ENCODE measurements around the gene NALCN. TPM values are rescaled to one million over a fixed set of nuclear protein-coding genes. Genes with fewer than 3 reads are reported as not detected.

The NALCN gene
- total RNA-seq, 1 experiment from 2014 or later, result 4.3 TPM

GRCh38 chr13:101292711-101293110, 123.6 kb downstream of the NALCN start:
- no peak for DNase-seq (ENCODE audit: extremely low read depth, low read depth)

GRCh38 chr13:101291646-101292515, 124.4 kb downstream of the NALCN start:
- DNase-seq (ENCODE audit: extremely low read depth, low read depth), result no peak

GRCh38 chr13:101291206-101291605, 125.1 kb downstream of the NALCN start:
- DNase-seq (ENCODE audit: extremely low read depth, low read depth), result no peak

GRCh38 chr13:101289764-101290163, 126.5 kb downstream of the NALCN start:
- DNase-seq (ENCODE audit: extremely low read depth, low read depth), result no peak

GRCh38 chr13:101283782-101284181, 132.5 kb downstream of the NALCN start:
- no peak for DNase-seq (ENCODE audit: extremely low read depth, low read depth)

GRCh38 chr13:101272886-101273285, 143.4 kb downstream of the NALCN start:
- DNase-seq (ENCODE audit: extremely low read depth, low read depth), result no peak

- DNase-seq (ENCODE audit: extremely low read depth, low read depth), result no peak
Observed at GRCh38 chr13:101271681-101272245, 144.5 kb downstream of the NALCN start.

- no peak for DNase-seq (ENCODE audit: extremely low read depth, low read depth)
Observed at GRCh38 chr13:101267656-101268055, 148.7 kb downstream of the NALCN start.

GRCh38 chr13:101265934-101266333, 150.4 kb downstream of the NALCN start:
- DNase-seq (ENCODE audit: extremely low read depth, low read depth), result no peak

GRCh38 chr13:101264931-101265330, 151.4 kb downstream of the NALCN start:
- no peak for DNase-seq (ENCODE audit: extremely low read depth, low read depth)

GRCh38 chr13:101262306-101262705, 154.0 kb downstream of the NALCN start:
- DNase-seq (ENCODE audit: extremely low read depth, low read depth), result no peak

GRCh38 chr13:101258509-101258908, 157.8 kb downstream of the NALCN start:
- DNase-seq (ENCODE audit: extremely low read depth, low read depth), result no peak

- peak; percentile 90 for DNase-seq (ENCODE audit: extremely low read depth, low read depth)
Observed at GRCh38 chr13:101258071-101258470, 158.2 kb downstream of the NALCN start.

- no peak for DNase-seq (ENCODE audit: extremely low read depth, low read depth)
Observed at GRCh38 chr13:101248739-101249514, 167.4 kb downstream of the NALCN start.

- no peak for DNase-seq (ENCODE audit: extremely low read depth, low read depth)
Observed at GRCh38 chr13:101242720-101243119, 173.6 kb downstream of the NALCN start.

GRCh38 chr13:101238555-101238954, 177.8 kb downstream of the NALCN start:
- no peak for DNase-seq (ENCODE audit: extremely low read depth, low read depth)

- no peak for DNase-seq (ENCODE audit: extremely low read depth, low read depth)
Observed at GRCh38 chr13:101231751-101232428, 184.4 kb downstream of the NALCN start.

GRCh38 chr13:101230271-101230890, 185.9 kb downstream of the NALCN start:
- no peak for DNase-seq (ENCODE audit: extremely low read depth, low read depth)

GRCh38 chr13:101219609-101220265, 196.6 kb downstream of the NALCN start:
- no peak for DNase-seq (ENCODE audit: extremely low read depth, low read depth)

GRCh38 chr13:101218484-101218883, 197.8 kb downstream of the NALCN start:
- no peak for DNase-seq (ENCODE audit: extremely low read depth, low read depth)

All from NCI-H460 (cell line).